Gastrocnemius medialis (tissue), 4 donors: Measurements from ENCODE around the gene HSPA13.

Experiments used
- CTCF ChIP-seq, 5 experiments: fragments of 450-650 bp in 3 of 5; fragments of 200-600 bp in 2 of 5; sonication (generic) in 2 of 5; IDR thresholded peaks in 4 of 5; conservative IDR thresholded peaks in 1 of 5; 1 replicate in 4 of 5; 2 replicates in 1 of 5; pipeline ENCODE4 v1.5.1; 2016 to 2019; ENCODE audit warnings: antibody characterized with exemption in 5 of 5, mild to moderate bottlenecking in 3 of 5, moderate library complexity in 3 of 5
- POLR2A ChIP-seq, 2 donors: fragments of 450-650 bp; IDR thresholded peaks; one replicate each; pipeline ENCODE4 v1.6.1; 2017; ENCODE audit warnings: antibody characterized with exemption in 2 of 2, mild to moderate bottlenecking in 2 of 2, moderate library complexity in 2 of 2

GRCh38 chr21:14405225-14405624 is 22.3 kb upstream of the HSPA13 start:
- TF ChIP-seq CTCF (IDR thresholded peaks at IDR 0.05 in 4 of 5, conservative IDR thresholded peaks at IDR 0.05 in 1 of 5), result no peak
- TF ChIP-seq POLR2A (IDR thresholded peaks at IDR 0.05), result no peak
